SK-N-SH (cell line): ENCODE results near the gene HSPB1. TPM values are rescaled to one million over a fixed set of nuclear protein-coding genes. Genes with fewer than 3 reads are reported as not detected.

ENCODE experiments used
- CTCF ChIA-PET: fragments of 300-600, 350-600 bp; formaldehyde crosslinking; extraction: SDS; loops from one replicate; lab custom pipeline; 2021; lab: Yijun Ruan, JAX
- POLR2A ChIA-PET: fragments of 350-600 bp; sonication (Branson Sonifier 250); formaldehyde crosslinking; extraction: SDS; loops from one replicate; lab custom pipeline; 2020; ENCODE audit warnings: antibody characterized with exemption, inconsistent platforms; lab: Yijun Ruan, JAX
- DNase-seq: peaks from one replicate; pipeline ENCODE4 v3.0.0; 2012
- H2AFZ ChIP-seq: fragments of 200-600 bp; sonication (generic); 2 replicates; pipeline ENCODE4 v1.8.1; 2016; ENCODE audit warnings: antibody characterized with exemption, mild to moderate bottlenecking, low read depth
- H3F3A ChIP-seq: fragments of 200-600 bp; sonication (generic); replicated peaks from 2 replicates; pipeline ENCODE3; 2016; ENCODE audit warnings: antibody characterized with exemption, mild to moderate bottlenecking; ENCODE audit not compliant: insufficient read depth
- H3K27ac ChIP-seq, 2 experiments: fragments of 200-500 bp in 1 of 2; fragments of 200-600 bp in 1 of 2; sonication (Bioruptor generic) in 1 of 2; sonication (generic), shearing (Covaris generic) in 1 of 2; 2 replicates each; pipeline versions ENCODE4 v1.5.1 to v1.6.1; 2014 to 2016; ENCODE audit warnings: low read depth in 2 of 2, inconsistent platforms in 1 of 2, low read length in 1 of 2, mild to moderate bottlenecking in 1 of 2, mixed read lengths in 1 of 2
- H3K27me3 ChIP-seq: fragments of 200-600 bp; sonication (generic), shearing (Covaris generic); 2 replicates; pipeline ENCODE4 v1.6.1; 2016; ENCODE audit warnings: mixed run types; ENCODE audit not compliant: insufficient read depth
- H3K36me3 ChIP-seq, 2 experiments: fragments of 200-500 bp in 1 of 2; fragments of 200-600 bp in 1 of 2; sonication (Bioruptor generic) in 1 of 2; sonication (generic) in 1 of 2; replicated peaks in 1 of 2; 2 replicates each; pipeline versions ENCODE3 to v1.5.1; 2014 to 2016; ENCODE audit warnings: low read length in 1 of 2, mild to moderate bottlenecking in 1 of 2; ENCODE audit not compliant: insufficient read depth in 2 of 2, control insufficient read depth in 1 of 2
- H3K4me1 ChIP-seq, 2 experiments: fragments of 200-500 bp in 1 of 2; fragments of 200-600 bp in 1 of 2; sonication (Bioruptor generic) in 1 of 2; sonication (generic), shearing (Covaris generic) in 1 of 2; 2 replicates each; pipeline versions ENCODE4 v1.5.1 to v1.6.1; 2014 to 2016; ENCODE audit warnings: low read depth in 1 of 2, low read length in 1 of 2, mixed run types in 1 of 2; ENCODE audit not compliant: insufficient read depth in 2 of 2, control insufficient read depth in 1 of 2
- H3K4me2 ChIP-seq: fragments of 200-600 bp; sonication (generic), shearing (Covaris generic); 2 replicates; pipeline ENCODE4 v1.6.1; 2017; ENCODE audit warnings: mixed run types
- H3K4me3 ChIP-seq, 2 experiments: fragments of 200-500 bp in 1 of 2; fragments of 200-600 bp in 1 of 2; sonication (Bioruptor generic) in 1 of 2; sonication (generic), shearing (Covaris generic) in 1 of 2; 2 replicates each; pipeline versions ENCODE4 v1.5.1 to v1.8.1; 2014 to 2016; ENCODE audit warnings: low read depth in 2 of 2, inconsistent platforms in 1 of 2, low read length in 1 of 2, mild to moderate bottlenecking in 1 of 2, mixed read lengths in 1 of 2, moderate library complexity in 1 of 2
- H3K79me2 ChIP-seq: fragments of 200-600 bp; sonication (generic); 2 replicates; pipeline ENCODE4 v1.8.1; 2017; ENCODE audit warnings: mild to moderate bottlenecking; ENCODE audit not compliant: insufficient read depth
- H3K9ac ChIP-seq: fragments of 200-600 bp; sonication (generic); 2 replicates; pipeline ENCODE4 v1.6.1; 2017; ENCODE audit warnings: mixed run types
- H3K9me2 ChIP-seq: fragments of 200-600 bp; sonication (generic); 2 replicates; pipeline ENCODE4 v1.6.1; 2017; ENCODE audit warnings: mixed run types
- H3K9me3 ChIP-seq: fragments of 200-600 bp; sonication (generic); 2 replicates; pipeline ENCODE4 v1.6.1; 2017; ENCODE audit warnings: mixed run types, mild to moderate bottlenecking, moderate library complexity
- H4K20me1 ChIP-seq: fragments of 200-600 bp; sonication (generic); 2 replicates; pipeline ENCODE4 v1.6.1; 2017; ENCODE audit warnings: mild to moderate bottlenecking, mixed run types; ENCODE audit not compliant: insufficient read depth
- CHD2 ChIP-seq: fragments of 150-350 bp; IDR thresholded peaks from 2 replicates; pipeline ENCODE4 v1.6.1; 2018; ENCODE audit warnings: low read length; ENCODE audit not compliant: partially characterized antibody
- EZH2phosphoT487 ChIP-seq: fragments of 200-600 bp; sonication (generic); IDR thresholded peaks from 2 replicates; pipeline ENCODE4 v1.6.1; 2017; ENCODE audit warnings: low read depth, mixed run types, mild to moderate bottlenecking, antibody characterized with exemption, moderate library complexity, borderline replicate concordance
- GABPA ChIP-seq: IDR thresholded peaks from 2 replicates; pipeline ENCODE4 v1.4.0; 2012; ENCODE audit warnings: low read depth, mild to moderate bottlenecking
- GATA2 ChIP-seq: sonication (generic); formaldehyde crosslinking; IDR thresholded peaks from 2 replicates; pipeline ENCODE4 v1.5.0; 2020; ENCODE audit warnings: mild to moderate bottlenecking, missing genetic modification reagents
- JUND ChIP-seq: IDR thresholded peaks from 2 replicates; pipeline ENCODE4 v1.4.0; 2012
- MAX ChIP-seq: IDR thresholded peaks from 2 replicates; pipeline ENCODE4 v1.4.0; 2012; ENCODE audit warnings: low read depth
- MEF2A ChIP-seq: IDR thresholded peaks from 2 replicates; pipeline ENCODE4 v1.4.0; 2012; ENCODE audit warnings: low read depth, borderline replicate concordance
- MXI1 ChIP-seq: IDR thresholded peaks from 2 replicates; pipeline ENCODE4 v1.6.1; 2012; ENCODE audit warnings: mild to moderate bottlenecking, low read depth, low read length, improper control_type of control experiment
- RFX5 ChIP-seq: IDR thresholded peaks from 2 replicates; pipeline ENCODE4 v1.6.1; 2012; ENCODE audit warnings: mild to moderate bottlenecking, improper control_type of control experiment, low read length
- SMC3 ChIP-seq: IDR thresholded peaks from 2 replicates; pipeline ENCODE4 v1.6.1; 2012; ENCODE audit warnings: low read depth, low read length, improper control_type of control experiment
- TAF1 ChIP-seq: IDR thresholded peaks from 2 replicates; pipeline ENCODE4 v1.6.1; 2012; ENCODE audit warnings: low read depth, mild to moderate bottlenecking, low read length, moderate library complexity, borderline replicate concordance
- YY1 ChIP-seq: IDR thresholded peaks from 2 replicates; pipeline ENCODE4 v1.4.0; 2012; ENCODE audit warnings: low read depth, mild to moderate bottlenecking
- WGBS: methylation state at CpG from one replicate; pipeline ENCODE4 v1.1.6; 2017; ENCODE audit warnings: low lambda C conversion rate; 5-methylcytosine and 5-hydroxymethylcytosine counted together
- polyA plus RNA-seq, 3 experiments: library from polyadenylated mRNA; depleted of rRNA; stranded (reverse); fragments of >200 nt; gene quantifications; 2 replicates each; pipeline ENCODE4 v1.2.3, GENCODE V29; 2012

HSPB1 gene
- polyA plus RNA-seq, 1 of the 3 experiments (the other 2 are of a cell fraction): 824 TPM

- 87% methylated on average over 5 of the region's 5 CpGs for WGBS
- POLR2A ChIA-PET: no interaction called here
- Histone ChIP-seq H3K4me3 (no peak overlapping the region), H3K9me3 (no peaks in the 10 kb centered on the region), H2AFZ (no peak overlapping the region), H3K79me2 (peaks cover 85% of the 10 kb centered on the region), H3K27me3 (no peaks in the 10 kb centered on the region), H3K9me2 (no peaks in the 10 kb centered on the region), H3K9ac (no peak overlapping the region), H3K27ac (no peak overlapping the region), H3F3A (peaks cover 51% of the 10 kb centered on the region), H3K4me1 (peaks cover 0 to 8% of the 10 kb centered on the region in 2 experiments; a peak in 2 of 4 replicates), H3K4me2 (no peak overlapping the region), H3K36me3 (peaks cover 50 to 61% of the 10 kb centered on the region in 2 experiments), H4K20me1 (peaks cover 81% of the 10 kb centered on the region)
- TF ChIP-seq MEF2A (no peak), GATA2 (CRISPR knock-in tag) (no peak), YY1 (no peak), SMC3 (no peak), EZH2phosphoT487 (no peak)
- CTCF ChIA-PET: interaction anchor here (0.8 to 1.9 kb wide), 5 partner anchors 8 to 33 kb away, joined by 3 to 5 read pairs (median 4); partner anchors contain the start of gene YWHAG
- no peak for DNase-seq
Measured at GRCh38 chr7:76325811-76326210, 23.3 kb downstream of the HSPB1 start.

- WGBS: 77% methylated on average over 5 of the region's 5 CpGs
- Histone ChIP-seq H3F3A (peaks cover 49% of the 10 kb centered on the region), H3K4me3 (no peak overlapping the region), H3K36me3 (peaks cover 53 to 59% of the 10 kb centered on the region in 2 experiments), H3K9me2 (no peaks in the 10 kb centered on the region), H3K79me2 (peaks cover 93% of the 10 kb centered on the region), H4K20me1 (peaks cover 90% of the 10 kb centered on the region), H3K27me3 (no peaks in the 10 kb centered on the region), H2AFZ (no peak overlapping the region), H3K9ac (no peak overlapping the region), H3K4me2 (no peak overlapping the region), H3K27ac (no peak overlapping the region; a peak in 1 of 4 replicates), H3K9me3 (no peaks in the 10 kb centered on the region), H3K4me1 (peaks cover 0 to 8% of the 10 kb centered on the region in 2 experiments; a peak in 2 of 4 replicates)
- no peak for TF ChIP-seq MXI1
- no peak for TF ChIP-seq GABPA
- DNase-seq: no peak
- POLR2A ChIA-PET: interaction anchor here (1.0 to 1.9 kb wide), 2 partner anchors 8 to 27 kb away, joined by 3 to 7 read pairs; no protein-coding TSS in a partner anchor
- CTCF ChIA-PET: interaction anchor here (1.0 to 1.7 kb wide), 7 partner anchors 9 to 149 kb away, joined by 3 to 9 read pairs (median 4); partner anchors contain the start of gene YWHAG
Measured at GRCh38 chr7:76326646-76327233, 24.3 kb downstream of the HSPB1 start.

GRCh38 chr7:76327610-76328009 lies 25.1 kb downstream of the HSPB1 start:
- H3K4me2 ChIP-seq: no peak overlapping the region
- no peaks in the 10 kb centered on the region for H3K27me3 ChIP-seq
- H3K36me3 ChIP-seq: peaks cover 53 to 65% of the 10 kb centered on the region in 2 experiments

More at GRCh38 chr7:76327610-76328009, 25.1 kb downstream of the HSPB1 start:
- peak overlapping the region in 1 of 2 experiments; percentile 18; a peak in 1 of 4 replicates for H3K27ac ChIP-seq
- H3K4me1 ChIP-seq: peaks cover 0 to 12% of the 10 kb centered on the region in 2 experiments; a peak in 2 of 4 replicates
- peaks cover 47% of the 10 kb centered on the region for H3F3A ChIP-seq
- H3K79me2 ChIP-seq: peaks cover 96% of the 10 kb centered on the region
- CTCF ChIA-PET: interaction anchor here (0.7 to 2.1 kb wide), 6 partner anchors 14 to 149 kb away, joined by 3 to 10 read pairs (median 6); no protein-coding TSS in a partner anchor
- H3K9ac ChIP-seq: no peak overlapping the region
- H2AFZ ChIP-seq: no peak overlapping the region
- H3K9me2 ChIP-seq: no peaks in the 10 kb centered on the region
- H4K20me1 ChIP-seq: peaks cover 97% of the 10 kb centered on the region
- 70% methylated on average over 7 of the region's 7 CpGs for WGBS
- no peak overlapping the region for H3K4me3 ChIP-seq
- peak; percentile 49 for DNase-seq
- no peak for TF ChIP-seq RFX5
- no peak for TF ChIP-seq TAF1
- TF ChIP-seq MAX: no peak
- no peak for TF ChIP-seq CHD2
- TF ChIP-seq GABPA: no peak
- TF ChIP-seq MXI1: no peak
- TF ChIP-seq JUND: no peak
- POLR2A ChIA-PET: interaction anchor here (1.0 to 1.9 kb wide), 2 partner anchors 9 to 27 kb away, joined by 3 to 7 read pairs; no protein-coding TSS in a partner anchor
- no peaks in the 10 kb centered on the region for H3K9me3 ChIP-seq
